COLO829 (cell line): ENCODE results near the gene MCFD2.

Source experiments
- DNase-seq: peaks from one replicate; pipeline ENCODE4 v3.0.0; 2012; ENCODE audit warnings: low spot score

MCFD2 gene

DNA sequence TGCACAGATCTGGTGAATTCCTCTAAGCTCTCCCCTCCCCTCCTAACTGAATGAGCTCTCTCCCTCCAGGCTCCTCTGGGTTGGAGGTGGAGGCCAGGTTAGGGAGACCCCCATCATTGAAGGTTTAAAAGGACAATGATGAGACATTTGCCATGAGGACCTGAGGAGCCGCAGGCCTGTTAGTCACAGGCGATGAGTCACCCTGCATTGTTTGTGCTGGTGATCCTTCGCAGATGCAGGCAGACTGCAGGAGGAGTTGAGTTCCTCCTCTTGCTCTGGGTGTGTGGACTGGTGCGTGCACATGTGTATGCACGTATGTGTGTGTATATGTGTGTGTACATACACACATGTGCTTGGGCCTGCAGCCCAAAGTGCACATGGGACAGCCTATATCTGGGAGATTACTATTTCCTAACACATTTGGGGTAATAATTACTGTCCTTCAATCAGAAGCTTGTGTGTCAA lies 42.0 kb downstream of the MCFD2 start:
- peak; percentile 94 for DNase-seq

DNA sequence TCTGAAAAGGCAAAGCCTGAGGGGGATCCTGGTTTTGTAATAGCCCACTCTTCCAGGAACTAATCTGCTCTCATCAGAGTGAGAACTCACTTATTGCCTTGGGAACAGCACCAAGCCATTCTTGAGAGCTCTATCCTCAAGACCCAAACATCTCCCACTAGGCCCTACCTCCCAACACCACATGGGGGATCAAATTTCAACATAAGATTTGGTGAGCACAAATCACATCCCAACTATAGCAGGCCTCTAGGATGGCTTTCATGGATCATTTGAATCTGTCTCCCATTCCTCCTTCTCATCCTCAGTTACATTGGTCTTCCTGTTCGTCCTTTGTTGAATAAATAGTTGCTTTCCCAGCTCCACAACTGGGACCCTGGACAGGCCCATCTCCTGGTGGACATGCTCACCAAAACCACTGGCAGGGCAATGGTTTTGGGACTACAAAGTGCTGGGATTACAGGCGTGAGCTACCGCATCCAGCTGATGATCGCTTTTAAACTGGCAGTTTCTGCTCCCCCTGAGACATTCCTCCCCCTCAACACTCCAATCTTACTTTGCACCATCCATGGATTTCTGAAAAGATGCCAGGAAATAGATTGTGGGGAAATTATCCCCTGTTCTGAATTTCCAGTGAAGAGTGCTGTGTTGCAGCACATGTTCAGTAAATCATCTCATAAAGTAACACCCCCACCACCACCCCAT lies 42.6 kb downstream of the MCFD2 start:
- peak; percentile 33 for DNase-seq

DNA sequence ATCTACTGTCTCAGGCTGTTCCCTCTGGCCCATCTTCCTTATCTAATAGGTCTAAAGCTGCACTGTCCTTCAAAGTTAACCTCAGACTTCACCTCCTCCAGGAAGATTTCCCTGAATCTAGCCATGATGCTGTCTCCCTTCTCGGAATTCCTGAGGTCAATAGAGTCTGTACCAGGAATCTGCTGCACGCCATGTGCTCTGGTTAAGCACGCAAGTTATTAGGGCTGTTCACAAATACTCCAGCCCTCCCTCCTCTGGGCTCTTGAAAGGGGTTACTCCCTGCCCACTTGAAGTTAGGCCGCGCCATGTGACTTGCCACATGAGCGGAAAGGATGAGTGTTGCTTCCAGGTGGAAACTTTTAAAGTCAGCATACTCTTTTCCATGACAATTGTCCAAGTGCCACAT lies 43.6 kb downstream of the MCFD2 start:
- DNase-seq, result no peak

DNA sequence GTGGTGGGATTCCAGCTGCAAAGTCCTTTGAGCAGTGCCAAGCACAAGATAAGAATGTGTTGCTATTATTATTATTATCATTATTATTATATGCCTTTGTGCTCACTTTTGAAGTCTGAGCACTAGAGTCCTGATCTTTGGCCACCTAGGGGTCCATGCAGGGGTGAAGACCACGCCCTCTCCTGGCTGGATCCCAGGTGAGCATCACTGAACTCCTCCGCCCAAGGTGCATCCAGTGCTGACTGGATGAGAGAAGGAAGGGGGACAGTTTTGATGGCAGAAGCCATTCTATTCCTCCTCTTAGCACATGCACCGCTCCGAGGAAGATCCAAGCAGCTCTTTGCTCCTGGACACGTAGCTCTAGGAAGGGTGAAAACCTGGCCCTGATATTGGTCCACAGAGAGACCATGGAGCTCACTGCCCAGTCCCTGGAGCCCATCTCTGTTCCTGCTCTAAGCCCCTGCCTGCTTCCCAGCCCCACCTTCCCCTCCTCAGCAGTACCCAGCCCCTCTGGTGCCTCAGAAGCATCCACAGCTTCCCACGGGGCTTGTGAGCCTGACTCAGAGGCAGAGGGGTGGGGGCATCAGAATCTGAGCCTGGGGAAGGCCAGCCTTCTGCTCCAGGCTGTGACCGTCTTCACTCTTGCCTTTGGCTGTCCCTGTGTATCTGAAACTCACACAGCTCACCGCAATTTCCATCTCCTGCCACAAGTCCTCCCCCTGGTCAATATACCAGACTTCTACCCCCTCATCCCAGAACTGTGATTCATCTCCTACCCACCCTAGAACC lies 45.4 kb downstream of the MCFD2 start:
- no peak for DNase-seq

DNA sequence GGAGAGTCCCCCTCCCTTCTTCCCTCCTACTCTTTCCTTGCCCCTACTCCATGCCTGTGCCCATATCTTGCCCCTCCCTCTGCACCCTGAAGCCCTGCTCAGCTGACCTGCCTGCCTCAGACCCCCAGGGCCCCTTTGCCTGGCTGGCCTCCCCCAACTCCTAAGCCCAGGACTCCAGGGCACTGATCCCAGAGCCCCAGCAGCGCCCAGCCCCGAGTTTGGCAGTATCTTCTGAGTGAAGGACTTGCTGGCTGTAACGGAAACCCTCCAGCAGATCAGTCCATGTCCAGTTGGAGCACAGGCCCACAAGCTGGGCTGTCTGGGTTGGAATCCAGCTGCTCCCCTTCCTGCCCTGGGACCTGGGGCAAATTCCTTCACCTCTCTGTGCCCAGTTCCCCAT lies 46.0 kb downstream of the MCFD2 start:
- DNase-seq, result no peak

DNA sequence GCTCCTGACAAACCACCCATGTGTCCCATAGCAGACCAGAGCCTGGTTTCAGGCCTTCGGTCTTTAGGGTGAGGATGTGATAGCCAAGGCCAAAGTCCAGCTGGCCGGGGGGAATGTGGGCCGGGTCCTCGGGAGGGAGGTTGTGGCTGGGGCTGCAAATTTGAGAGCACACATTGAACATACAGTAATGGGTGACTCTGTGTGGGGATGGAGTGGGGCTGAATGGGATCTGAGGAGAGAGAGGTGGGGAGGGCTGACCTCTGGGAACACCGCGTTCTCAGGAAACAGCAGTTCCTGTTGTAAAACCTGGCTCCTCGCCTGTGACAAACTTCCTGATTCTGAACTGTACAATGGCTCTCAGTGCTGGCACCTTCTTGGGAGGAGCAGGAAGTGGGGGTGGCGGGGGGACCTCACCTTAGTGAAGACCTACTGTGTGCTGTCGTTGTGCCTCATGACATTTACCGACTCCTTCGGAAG lies 48.8 kb downstream of the MCFD2 start:
- no peak for DNase-seq

DNA sequence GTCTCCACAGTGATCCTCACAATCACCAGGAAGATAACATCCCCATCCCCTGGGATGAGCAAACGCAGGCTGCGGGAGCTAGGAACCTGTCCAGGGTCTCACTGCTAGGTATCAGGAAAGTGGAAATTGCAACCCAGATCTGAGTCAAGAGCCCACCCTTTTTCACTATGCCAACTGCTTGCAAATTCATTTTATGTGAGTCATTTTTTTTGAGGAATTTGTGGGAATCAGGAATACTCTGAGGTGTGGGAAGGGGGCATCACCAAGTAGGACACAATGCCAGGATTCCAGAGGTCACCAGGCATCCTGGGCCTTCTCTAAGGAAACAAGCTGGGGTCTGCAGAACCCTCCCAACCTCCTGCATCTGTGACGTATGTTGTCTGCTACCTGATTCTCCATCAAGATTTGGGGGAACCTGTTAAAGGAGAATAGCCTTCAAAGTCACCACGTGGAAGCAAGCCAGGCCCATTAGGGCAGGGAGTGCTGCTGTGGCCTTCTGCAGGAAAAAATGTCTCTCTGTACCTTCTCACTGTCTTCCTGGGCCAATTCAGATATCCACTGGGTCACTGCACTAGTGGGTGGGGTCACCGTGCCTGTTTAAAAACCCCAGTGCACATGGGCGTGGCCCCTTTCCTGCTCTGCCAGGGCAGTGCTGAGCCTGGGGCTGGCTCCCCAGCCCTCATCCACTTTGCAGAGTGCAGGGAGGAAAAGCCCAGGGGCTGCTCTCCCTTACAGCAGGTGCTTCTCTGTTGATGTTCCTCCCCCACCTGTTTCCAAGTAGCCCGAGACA lies 50.2 kb downstream of the MCFD2 start:
- DNase-seq, result no peak

DNA sequence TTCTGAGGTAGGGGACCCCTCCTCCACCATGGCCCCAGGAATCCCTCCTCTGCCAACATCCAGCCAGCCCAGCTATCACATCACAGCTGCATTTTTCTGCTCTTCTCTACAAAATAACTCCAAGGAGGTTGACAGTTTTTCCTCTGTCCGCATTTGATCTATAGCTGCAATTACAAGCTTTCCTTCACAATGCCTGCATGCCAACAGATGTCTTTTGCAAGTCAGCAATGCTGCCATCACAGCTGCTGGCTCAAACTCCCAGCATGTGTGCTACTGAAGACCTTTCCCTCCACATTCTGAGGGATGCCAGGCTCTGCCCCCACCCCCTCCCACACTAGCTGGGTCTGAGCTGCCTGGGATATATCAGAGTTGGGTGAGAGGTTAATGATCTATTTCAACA lies 51.7 kb downstream of the MCFD2 start:
- DNase-seq, result no peak

DNA sequence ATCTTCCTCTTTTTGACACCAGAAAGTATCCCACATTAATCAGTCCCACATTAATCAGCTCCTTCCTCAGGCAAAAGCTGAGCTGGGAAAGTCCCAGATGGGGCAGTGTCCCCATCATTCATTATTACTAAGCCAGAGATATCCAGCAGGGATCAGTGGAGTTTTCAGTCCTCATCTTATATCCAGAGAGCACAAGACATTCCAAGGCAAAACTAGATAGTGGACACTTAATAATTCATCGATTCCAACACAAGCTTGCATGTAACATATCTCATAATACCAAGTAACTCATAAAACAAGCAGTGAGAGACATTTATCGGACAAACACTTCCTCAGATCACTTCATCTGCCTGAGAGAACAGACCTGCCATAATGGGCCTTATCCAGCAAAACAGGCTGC lies 53.1 kb downstream of the MCFD2 start:
- no peak for DNase-seq

DNA sequence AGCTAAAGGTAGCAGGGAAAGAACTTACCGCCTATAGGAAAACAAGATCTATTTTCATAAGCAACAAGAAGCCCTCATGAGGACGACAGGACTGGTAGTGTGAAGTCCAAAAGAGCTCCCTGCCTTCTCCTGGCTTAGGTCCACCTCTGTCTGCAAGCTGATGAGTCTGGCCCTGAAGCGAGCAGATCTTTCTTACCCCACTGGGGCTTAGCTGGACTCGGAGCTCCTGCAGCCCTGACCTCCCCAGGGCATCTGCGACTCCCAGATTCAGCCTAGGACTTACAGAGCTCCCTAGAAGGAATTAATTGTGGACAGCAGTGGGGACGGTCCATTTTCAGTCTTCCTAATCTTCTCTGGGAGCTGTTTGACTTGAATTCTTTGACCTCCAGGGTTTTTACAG lies 53.7 kb downstream of the MCFD2 start:
- DNase-seq, result no peak

DNA sequence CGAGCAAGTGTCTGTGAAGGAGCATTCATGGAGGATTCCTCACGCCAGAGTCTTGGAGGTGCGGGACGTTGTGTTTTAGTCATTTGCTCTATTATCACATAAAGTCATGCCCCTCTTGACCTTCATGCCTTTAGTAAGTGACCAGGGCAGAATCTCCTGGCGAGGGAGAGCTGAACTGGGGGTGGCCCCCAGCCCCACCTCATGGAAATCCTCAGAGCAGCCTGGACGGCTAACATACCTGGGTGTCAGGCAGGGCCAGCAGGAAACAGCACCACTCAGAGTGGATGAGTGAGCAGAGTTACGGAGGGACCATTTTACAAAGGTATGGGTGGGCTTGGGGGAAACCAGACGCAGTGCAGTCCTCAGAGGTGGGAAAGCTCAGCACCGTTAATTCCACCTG lies 56.1 kb downstream of the MCFD2 start:
- DNase-seq, result no peak

DNA sequence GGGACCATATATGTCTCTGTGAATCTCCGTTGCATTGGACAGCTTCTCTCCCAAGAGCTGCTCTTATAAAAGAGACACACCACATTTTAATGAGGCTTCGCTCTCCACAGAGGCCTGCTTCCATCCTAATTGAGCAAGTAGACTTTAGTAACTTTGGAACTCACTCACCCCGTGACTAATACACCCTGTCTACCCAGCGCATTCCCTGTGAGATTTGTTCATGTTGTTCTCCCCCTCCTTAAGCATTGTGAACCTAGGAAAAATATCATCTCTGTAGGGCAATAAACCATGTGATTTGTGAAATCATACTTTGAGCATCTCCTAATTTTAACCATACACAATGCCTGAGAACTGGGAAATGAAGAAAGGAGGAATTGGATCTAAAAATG lies 56.9 kb downstream of the MCFD2 start:
- DNase-seq, result no peak

DNA sequence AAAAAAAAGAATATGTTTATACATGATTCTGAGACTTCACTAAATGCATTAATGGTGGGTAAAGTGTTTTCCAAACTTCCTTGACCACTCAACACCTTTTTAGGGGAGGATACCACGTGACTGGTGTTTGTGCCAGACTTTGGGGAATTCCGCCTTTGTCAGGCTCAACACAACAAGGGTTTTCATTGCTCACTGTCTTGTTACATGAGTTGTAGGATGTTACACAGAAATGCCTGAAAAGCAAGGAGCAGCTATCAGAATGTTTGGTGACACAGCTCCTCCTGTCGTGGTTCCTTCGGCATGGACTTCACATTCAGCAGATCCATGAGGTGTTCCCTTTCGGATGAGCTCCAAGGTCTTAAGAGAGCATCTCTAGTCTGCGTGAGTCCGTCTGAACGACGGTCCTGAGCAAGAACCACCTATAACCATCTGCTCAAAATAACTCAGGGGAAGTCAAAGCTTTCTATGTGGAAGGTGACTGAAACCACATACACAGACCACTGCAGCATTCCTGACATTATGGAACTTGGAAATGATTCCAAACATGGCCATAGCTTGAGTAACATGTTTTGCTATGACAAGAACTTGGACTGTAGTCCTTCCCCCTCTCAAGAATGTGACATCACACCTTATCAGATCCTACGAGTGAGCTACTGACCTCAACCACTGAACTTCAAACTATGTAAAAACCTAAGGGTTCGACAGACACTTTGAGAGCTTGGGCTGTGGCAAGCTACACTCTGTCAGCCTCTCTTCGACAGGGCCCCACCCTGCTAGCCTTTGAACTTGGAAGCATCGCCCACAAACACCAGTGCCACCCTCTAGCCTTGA lies 57.5 kb downstream of the MCFD2 start:
- no peak for DNase-seq

DNA sequence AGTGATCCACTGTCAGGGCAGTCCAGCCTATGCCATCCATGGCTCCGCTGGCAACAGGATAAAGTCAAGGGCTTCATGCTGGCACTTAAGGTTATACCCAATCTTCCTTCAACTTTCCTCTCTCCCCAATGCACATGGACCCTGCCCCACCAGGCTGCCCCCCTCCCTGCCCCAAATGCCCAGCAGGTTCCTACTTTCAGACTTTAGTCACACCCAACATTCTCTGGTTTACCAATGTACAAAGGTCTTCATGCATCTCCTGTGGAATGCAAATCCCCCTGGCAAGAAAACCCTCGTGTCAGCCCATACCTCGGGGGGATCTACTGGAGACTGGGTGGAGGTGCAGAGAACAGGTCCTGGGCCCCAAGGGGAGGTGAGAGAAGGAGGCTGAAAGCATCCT lies 59.3 kb downstream of the MCFD2 start:
- no peak for DNase-seq

DNA sequence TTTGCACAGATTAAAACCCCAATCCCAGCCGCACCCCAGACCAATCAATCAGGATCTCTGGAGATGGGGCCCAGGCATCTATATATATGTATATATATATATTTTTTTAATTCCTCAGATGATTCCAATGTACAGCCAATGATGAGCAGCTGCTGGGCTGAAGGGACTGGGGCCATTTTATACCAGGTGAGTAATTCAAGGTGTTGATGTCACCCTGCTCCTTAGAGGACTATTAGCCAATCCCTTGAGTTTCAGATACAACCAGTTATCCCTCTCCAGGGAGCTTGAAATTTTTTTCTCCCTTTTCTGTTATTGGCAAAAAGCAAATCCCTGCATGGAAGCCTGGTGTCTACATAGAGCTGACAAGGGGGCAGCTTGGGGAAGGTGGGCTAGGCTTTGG lies 59.8 kb downstream of the MCFD2 start:
- no peak for DNase-seq

DNA sequence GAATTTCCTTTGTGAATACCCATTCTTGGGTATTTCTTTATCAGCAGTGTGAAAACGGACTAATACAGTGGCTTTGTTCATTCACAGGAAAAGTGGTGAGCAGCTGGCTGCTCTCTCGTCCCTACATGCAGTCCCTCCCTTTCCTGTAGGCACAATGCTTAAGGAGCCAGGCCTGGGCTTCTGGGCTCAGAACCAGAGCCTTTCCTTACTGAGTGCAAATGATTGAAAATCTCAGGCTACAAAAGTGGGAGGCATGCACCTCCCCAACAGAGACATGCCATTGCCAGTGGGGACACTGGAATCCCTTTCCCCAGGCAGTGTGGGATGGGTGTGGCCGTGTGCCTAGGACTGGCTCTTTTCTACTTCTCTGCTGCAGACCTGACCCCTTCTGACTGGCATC lies 61.3 kb downstream of the MCFD2 start:
- DNase-seq, result no peak

DNA sequence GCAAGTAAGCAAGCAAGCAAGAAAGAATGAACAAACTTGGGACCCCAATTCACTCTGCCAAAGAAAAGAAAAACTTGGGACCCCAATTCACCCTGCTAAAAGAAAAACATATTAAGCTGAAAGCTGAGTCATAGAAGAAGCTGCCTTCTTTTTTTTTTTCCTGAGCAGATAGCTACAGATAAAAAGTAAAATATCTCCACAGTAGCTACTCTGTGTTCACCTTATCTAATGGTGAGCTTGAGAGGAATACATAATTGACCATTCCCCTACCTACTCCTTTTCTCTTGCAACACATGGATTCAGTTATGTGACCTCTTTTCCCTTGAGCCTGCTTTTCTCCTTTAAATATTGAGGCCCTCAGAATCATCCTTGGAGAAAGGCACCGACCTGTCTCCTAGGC lies 63.0 kb downstream of the MCFD2 start:
- DNase-seq, result no peak

DNA sequence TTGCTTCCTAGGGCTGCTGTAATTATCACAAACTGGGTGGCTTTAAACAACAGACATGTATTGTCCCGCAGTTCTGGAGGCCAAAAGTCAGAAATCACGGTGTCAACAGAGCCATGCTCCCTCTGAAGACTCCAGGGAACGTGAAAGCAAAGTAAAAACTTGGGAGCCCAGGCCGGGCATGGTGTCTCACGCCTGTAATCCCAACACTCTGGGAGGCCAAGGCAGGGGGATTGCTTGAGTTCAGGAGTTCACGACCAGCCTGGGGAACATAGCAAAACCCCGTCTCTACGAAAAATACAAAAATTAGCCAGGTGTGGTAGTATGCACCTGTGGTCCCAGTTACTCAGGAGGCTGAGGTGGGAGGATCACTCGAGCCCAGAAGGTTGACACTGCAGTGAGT lies 63.5 kb downstream of the MCFD2 start:
- DNase-seq, result no peak
